Measurements from ENCODE around the gene ZNF555. TPM values are rescaled to one million over a fixed set of nuclear protein-coding genes. Genes with fewer than 3 reads are reported as not detected.
"Not testable (repeated sequence)": the region's sequence is repeated elsewhere in the genome, so short reads cannot be mapped to it uniquely, and the experiment has no call there.

ZNF555 gene
- total and polyA plus RNA-seq, 4 donors, result 9.1 to 15.6 (median 11.4) TPM

DNA sequence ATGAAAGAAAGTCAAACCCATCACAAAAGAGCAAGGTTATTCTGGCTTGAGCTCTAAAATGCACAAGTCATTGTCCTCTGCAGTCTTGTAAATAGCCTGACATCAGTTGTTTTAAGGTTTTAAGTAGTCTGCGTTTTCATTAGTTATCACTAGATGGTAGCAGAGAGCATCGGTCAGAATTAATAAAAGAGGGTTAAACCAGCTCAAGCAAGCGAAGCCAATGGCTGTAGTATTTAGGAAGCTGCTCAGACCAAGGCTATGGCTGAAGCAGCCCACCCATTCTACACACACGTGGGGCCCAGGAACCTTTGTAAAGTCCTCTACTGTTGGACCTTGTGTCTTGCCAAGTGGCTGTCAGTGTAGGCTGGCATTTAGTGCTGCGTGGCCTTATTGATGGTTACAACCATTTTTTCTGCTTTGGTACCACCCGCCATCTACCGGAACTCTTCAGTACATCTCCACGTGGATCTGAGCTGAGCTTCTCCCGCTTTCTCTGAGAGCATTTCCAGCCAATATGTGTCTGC, 46.2 kb downstream of the ZNF555 start:
- no peaks in the 10 kb centered on the region for H3K9me3 ChIP-seq (ENCODE audit: control insufficient read depth, insufficient read depth, low read length)
- 24% methylated on average over 8 of the region's 9 CpGs for WGBS (ENCODE audit: insufficient coverage)
- H3K27ac ChIP-seq (ENCODE audit: low read depth, low read length), result peak overlapping the region; percentile 13
- H3K4me3 ChIP-seq (ENCODE audit: low read depth, low read length), result no peak overlapping the region
- peak; percentile 58 to 94 (median 69) for DNase-seq (ENCODE audit: low read depth in 4 of 6, low spot score in 6 of 6)
- H3K36me3 ChIP-seq (ENCODE audit: control insufficient read depth, insufficient read depth, low read length), result no peaks in the 10 kb centered on the region
- no peaks in the 10 kb centered on the region for H3K27me3 ChIP-seq (ENCODE audit: control insufficient read depth, insufficient read depth, low read length)
- no peaks in the 10 kb centered on the region for H3K4me1 ChIP-seq (ENCODE audit: control insufficient read depth, insufficient read depth, low read length)

DNA sequence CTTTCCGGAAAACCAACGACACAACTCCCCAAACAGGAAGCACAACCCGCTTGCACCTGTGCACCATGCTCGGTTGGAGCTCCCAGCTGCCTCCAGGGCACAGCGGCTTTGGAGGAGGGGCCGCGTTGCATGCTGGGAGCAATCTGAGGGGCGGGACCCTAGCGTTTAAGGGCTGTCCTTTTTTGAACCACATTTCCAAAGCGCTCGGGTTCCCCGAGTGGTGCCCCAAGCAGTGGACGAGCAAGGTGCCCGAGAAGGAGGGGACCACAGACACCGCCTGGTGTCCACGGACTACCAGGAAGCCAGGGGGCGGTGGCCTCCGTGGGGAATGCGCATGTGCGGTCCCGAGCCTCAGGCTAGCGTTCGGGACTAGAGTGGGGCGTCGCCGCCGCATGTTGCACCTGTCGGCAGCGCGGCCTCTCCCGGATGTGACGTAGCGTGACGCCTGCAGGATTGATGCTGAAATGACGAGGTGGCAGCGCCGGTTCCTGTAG, 47.5 kb downstream of the ZNF555 start:
- H3K9me3 ChIP-seq (ENCODE audit: control insufficient read depth, insufficient read depth, low read length), result no peaks in the 10 kb centered on the region
- H3K27me3 ChIP-seq (ENCODE audit: control insufficient read depth, insufficient read depth, low read length), result no peaks in the 10 kb centered on the region
- WGBS (ENCODE audit: insufficient coverage), result 49% methylated on average over 35 of the region's 37 CpGs
- no peak overlapping the region for H3K4me3 ChIP-seq (ENCODE audit: low read depth, low read length)
- H3K4me1 ChIP-seq (ENCODE audit: control insufficient read depth, insufficient read depth, low read length), result no peaks in the 10 kb centered on the region
- H3K27ac ChIP-seq (ENCODE audit: low read depth, low read length), result no peak overlapping the region
- H3K36me3 ChIP-seq (ENCODE audit: control insufficient read depth, insufficient read depth, low read length), result no peaks in the 10 kb centered on the region
- DNase-seq (ENCODE audit: low read depth in 4 of 6, low spot score in 6 of 6), result peak in 1 of 6 donors; percentile 17

DNA sequence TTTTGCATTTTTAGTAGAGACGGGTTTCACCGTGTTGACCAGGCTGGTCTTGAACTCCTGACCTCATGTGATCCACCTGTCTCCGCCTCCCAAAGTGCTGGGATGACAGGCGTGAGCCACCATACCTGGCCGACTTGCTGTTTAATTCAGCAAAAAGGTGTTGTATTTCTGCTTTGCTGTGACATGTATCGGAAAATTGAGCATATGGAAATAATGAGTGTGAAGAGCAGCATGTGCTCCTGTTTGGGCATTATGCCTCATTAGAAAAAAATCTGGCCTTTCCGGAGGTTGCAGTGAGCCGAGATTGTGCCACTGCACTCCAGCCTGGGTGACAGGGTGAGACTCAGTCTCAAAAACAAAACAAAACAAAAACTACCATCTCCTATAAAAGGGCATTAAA, 49.3 kb downstream of the ZNF555 start:
- not testable (repeated sequence) for H3K36me3 ChIP-seq (ENCODE audit: control insufficient read depth, insufficient read depth, low read length); H3K4me1 ChIP-seq (ENCODE audit: control insufficient read depth, insufficient read depth, low read length); H3K27me3 ChIP-seq (ENCODE audit: control insufficient read depth, insufficient read depth, low read length); H3K27ac ChIP-seq (ENCODE audit: low read depth, low read length); H3K4me3 ChIP-seq (ENCODE audit: low read depth, low read length); H3K9me3 ChIP-seq (ENCODE audit: control insufficient read depth, insufficient read depth, low read length)
- WGBS (ENCODE audit: insufficient coverage), result 86% methylated on average over 6 of the region's 8 CpGs
- DNase-seq (ENCODE audit: low read depth in 4 of 6, low spot score in 6 of 6), result peak in 1 of 6 donors; percentile 21

DNA sequence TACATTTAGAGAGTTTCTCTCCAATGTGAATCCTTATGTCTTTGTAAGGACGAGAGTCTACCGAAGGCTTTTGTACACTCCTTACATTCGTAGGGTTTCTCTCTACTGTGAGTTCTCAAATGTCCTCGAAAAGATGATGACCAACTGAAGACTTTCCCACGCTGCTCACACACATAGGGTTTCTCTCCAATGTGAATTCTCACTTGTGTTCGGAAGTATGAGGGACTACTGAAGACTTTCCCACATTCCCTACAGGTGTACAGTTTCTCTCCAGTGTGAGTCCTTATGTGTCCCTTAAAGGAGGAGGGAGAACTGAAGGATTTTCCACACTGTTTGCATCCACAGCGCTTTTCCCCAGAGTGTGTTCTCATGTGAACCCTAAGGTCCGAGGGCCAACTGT, 55.4 kb downstream of the ZNF555 start:
- Histone ChIP-seq H3K4me1 (ENCODE audit: control insufficient read depth, insufficient read depth, low read length) (peaks cover 8% of the 10 kb centered on the region), H3K27ac (ENCODE audit: low read depth, low read length) (no peak overlapping the region), H3K36me3 (ENCODE audit: control insufficient read depth, insufficient read depth, low read length) (no peaks in the 10 kb centered on the region), H3K27me3 (ENCODE audit: control insufficient read depth, insufficient read depth, low read length) (no peaks in the 10 kb centered on the region), H3K9me3 (ENCODE audit: control insufficient read depth, insufficient read depth, low read length) (no peaks in the 10 kb centered on the region), H3K4me3 (ENCODE audit: low read depth, low read length) (no peak overlapping the region)
- WGBS (ENCODE audit: insufficient coverage), result 43% methylated on average over 3 of the region's 8 CpGs
- no peak for DNase-seq (ENCODE audit: low read depth in 4 of 6, low spot score in 6 of 6)

DNA sequence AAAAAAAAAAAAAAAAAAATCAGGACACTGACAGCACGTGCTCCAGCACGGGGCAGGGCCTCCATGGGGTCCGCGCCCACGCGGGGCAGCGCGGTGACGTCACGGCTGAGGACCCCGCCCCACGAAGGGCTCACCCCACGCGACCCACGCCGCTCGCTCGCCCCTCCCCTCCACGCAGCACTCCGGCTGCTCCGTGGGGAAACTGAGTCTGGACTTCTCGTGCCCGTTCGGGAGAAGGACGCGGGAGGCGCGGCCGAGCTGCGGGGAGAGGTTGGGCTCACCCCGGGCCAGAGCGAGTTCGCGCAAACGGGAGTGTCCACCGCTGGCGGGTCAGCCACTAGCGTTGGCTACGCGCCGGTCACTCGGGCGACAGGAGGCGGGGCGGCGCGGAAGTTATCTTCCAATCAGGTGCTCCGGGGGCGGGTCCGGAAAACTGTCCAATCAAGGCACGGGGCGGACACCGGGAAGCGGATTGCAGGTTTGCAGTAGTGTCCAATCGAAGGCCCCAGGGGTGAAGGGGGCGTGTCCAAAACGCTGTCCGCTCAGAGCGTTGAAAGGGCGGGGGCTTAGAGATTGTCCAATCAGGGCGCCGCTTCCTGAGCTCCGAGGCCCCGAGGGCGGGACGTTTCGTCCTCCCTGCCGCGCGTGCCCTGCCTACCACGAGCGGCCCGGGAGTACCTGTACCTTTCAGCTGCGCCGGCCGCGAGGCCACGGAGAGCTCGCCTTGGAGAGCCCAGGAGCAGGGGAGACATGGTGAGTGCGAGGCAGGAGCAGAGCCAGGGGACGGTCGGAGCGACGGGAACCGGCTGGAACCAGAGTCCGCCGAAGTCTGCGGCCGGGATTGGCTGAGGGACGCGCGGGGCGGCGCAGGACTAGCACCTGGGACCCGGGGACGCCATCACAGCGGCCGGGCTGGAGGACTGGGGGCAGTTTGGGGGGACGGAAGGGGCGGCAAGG, 59.3 kb downstream of the ZNF555 start, which contains the start of gene ZNF57:
Gene ZNF57 (plus strand): TSS at position 633 of the 957 bp plus-strand sequence. CDS start 118 bp downstream, at position 751.
- Histone ChIP-seq H3K27ac (ENCODE audit: low read depth, low read length) (peak within 1 kb of the TSS; percentile 83), H3K9me3 (ENCODE audit: control insufficient read depth, insufficient read depth, low read length) (no peaks in the 10 kb centered on the region), H3K4me1 (ENCODE audit: control insufficient read depth, insufficient read depth, low read length) (peaks cover 12% of the 10 kb centered on the region), H3K27me3 (ENCODE audit: control insufficient read depth, insufficient read depth, low read length) (no peaks in the 10 kb centered on the region), H3K36me3 (ENCODE audit: control insufficient read depth, insufficient read depth, low read length) (no peaks in the 10 kb centered on the region), H3K4me3 (ENCODE audit: low read depth, low read length) (peak within 1 kb of the TSS; percentile 97)
- DNase-seq (ENCODE audit: low read depth in 4 of 6, low spot score in 6 of 6), result peak; percentile 91 to 100 (median 97)
- under 1% methylated on average over 96 of the region's 100 CpGs for WGBS (ENCODE audit: insufficient coverage)

DNA sequence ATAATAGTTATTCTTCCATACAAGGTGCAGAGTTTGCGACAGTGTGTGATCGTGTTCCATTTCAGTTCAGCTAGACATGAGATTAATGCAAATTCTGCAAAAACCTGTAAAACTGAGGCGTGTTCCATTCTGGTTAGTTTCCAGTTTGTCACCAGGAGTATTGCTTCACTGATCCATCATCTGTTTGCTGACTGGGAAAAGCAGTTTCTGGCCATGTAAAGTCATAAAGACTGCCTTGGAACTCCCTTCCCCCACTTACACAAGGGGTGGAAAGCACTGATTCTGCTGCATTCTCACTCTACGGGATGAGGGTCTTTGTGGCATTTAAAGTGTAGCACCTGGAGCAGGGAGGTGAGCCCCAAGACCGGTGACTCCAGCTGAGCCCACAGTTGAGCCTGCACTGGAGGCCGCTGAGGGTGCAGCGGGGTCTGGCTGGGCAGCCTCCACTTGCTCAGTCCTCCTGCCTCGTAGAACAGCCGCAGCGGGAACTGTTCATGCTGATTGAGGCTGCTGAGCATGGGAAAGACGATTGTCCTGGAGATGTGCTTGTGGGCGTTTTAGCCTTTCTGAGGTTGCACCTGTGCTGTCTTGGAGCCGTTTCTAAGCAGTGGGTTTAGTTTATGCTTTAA, 61.4 kb downstream of the ZNF555 start:
- no peak overlapping the region for H3K4me3 ChIP-seq (ENCODE audit: low read depth, low read length)
- H3K27ac ChIP-seq (ENCODE audit: low read depth, low read length), result no peak overlapping the region
- no peak for DNase-seq (ENCODE audit: low read depth in 4 of 6, low spot score in 6 of 6)
- H3K27me3 ChIP-seq (ENCODE audit: control insufficient read depth, insufficient read depth, low read length), result no peaks in the 10 kb centered on the region
- no peaks in the 10 kb centered on the region for H3K9me3 ChIP-seq (ENCODE audit: control insufficient read depth, insufficient read depth, low read length)
- WGBS (ENCODE audit: insufficient coverage), result 88% methylated on average over 11 of the region's 13 CpGs
- peaks cover 12% of the 10 kb centered on the region for H3K4me1 ChIP-seq (ENCODE audit: control insufficient read depth, insufficient read depth, low read length)
- H3K36me3 ChIP-seq (ENCODE audit: control insufficient read depth, insufficient read depth, low read length), result peaks cover 5% of the 10 kb centered on the region

GRCh38 chr19:2903326-2903725, 62.1 kb downstream of the ZNF555 start:
- H3K4me1 ChIP-seq (ENCODE audit: control insufficient read depth, insufficient read depth, low read length), result peaks cover 12% of the 10 kb centered on the region
- not testable (repeated sequence) for H3K27ac ChIP-seq (ENCODE audit: low read depth, low read length); H3K9me3 ChIP-seq (ENCODE audit: control insufficient read depth, insufficient read depth, low read length); H3K4me3 ChIP-seq (ENCODE audit: low read depth, low read length); H3K36me3 ChIP-seq (ENCODE audit: control insufficient read depth, insufficient read depth, low read length); DNase-seq (ENCODE audit: low read depth in 4 of 6, low spot score in 6 of 6); H3K27me3 ChIP-seq (ENCODE audit: control insufficient read depth, insufficient read depth, low read length)
- 98% methylated on average over 8 of the region's 13 CpGs for WGBS (ENCODE audit: insufficient coverage)

DNA sequence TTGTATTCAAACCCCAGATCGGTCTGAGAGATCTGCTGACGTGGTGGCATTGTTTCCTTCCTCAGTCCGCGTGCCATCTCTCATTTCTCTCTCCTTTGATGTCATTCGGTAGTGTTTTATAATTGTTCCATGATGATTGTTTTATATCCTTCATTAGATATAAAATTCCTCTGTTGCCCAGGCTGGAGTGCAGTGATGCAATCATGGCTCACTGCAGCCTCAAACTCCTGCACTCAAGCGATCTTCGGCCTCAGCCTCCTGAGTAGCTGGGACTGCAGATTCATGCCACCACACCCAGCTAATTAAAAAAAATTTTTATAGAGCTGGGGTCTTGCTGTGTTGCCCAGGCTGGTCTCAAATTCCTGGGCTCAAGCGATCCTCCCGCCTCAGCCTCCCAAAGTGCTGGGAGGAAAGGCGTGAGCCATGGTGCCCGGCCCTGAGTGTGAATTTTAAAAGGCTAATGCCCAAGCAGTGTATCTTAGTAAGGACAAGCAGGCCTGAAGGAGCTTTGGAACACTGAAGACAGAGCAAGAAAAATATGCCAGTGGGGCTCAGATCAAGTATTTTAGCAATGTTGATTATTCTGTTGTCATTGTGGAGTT, 64.7 kb downstream of the ZNF555 start:
- peaks cover 11% of the 10 kb centered on the region for H3K4me1 ChIP-seq (ENCODE audit: control insufficient read depth, insufficient read depth, low read length)
- WGBS (ENCODE audit: insufficient coverage), result 97% methylated on average over 4 of the region's 11 CpGs
- H3K36me3 ChIP-seq (ENCODE audit: control insufficient read depth, insufficient read depth, low read length), result peaks cover 5% of the 10 kb centered on the region
- H3K27ac ChIP-seq (ENCODE audit: low read depth, low read length), result no peak overlapping the region
- no peak for DNase-seq (ENCODE audit: low read depth in 4 of 6, low spot score in 6 of 6)
- no peaks in the 10 kb centered on the region for H3K9me3 ChIP-seq (ENCODE audit: control insufficient read depth, insufficient read depth, low read length)
- H3K4me3 ChIP-seq (ENCODE audit: low read depth, low read length), result no peak overlapping the region
- no peaks in the 10 kb centered on the region for H3K27me3 ChIP-seq (ENCODE audit: control insufficient read depth, insufficient read depth, low read length)

GRCh38 chr19:2906631-2907195, 65.4 kb downstream of the ZNF555 start:
- Histone ChIP-seq H3K36me3 (ENCODE audit: control insufficient read depth, insufficient read depth, low read length) (peaks cover 5% of the 10 kb centered on the region), H3K27ac (ENCODE audit: low read depth, low read length) (no peak overlapping the region), H3K4me3 (ENCODE audit: low read depth, low read length) (no peak overlapping the region), H3K27me3 (ENCODE audit: control insufficient read depth, insufficient read depth, low read length) (no peaks in the 10 kb centered on the region), H3K4me1 (ENCODE audit: control insufficient read depth, insufficient read depth, low read length) (peaks cover 4% of the 10 kb centered on the region), H3K9me3 (ENCODE audit: control insufficient read depth, insufficient read depth, low read length) (no peaks in the 10 kb centered on the region)
- DNase-seq (ENCODE audit: low read depth in 4 of 6, low spot score in 6 of 6), result no peak
- 93% methylated on average over 15 of the region's 20 CpGs for WGBS (ENCODE audit: insufficient coverage)

All from spinal cord (tissue), 10 donors.